GM18526 (cell line): Measurements from ENCODE around the gene WNT8A.

ENCODE experiments used
- POLR2A ChIP-seq: IDR thresholded peaks from 3 replicates; pipeline ENCODE4 v1.6.1; 2011; ENCODE audit not compliant: insufficient read length; ENCODE audit errors: extremely low read depth

The WNT8A gene

GRCh38 chr5:138083702-138084101, at the start of gene WNT8A:
WNT8A (plus strand) TSS chr5:138084033; CDS start chr5:138084128, 95 bp downstream.
- TF ChIP-seq POLR2A = no peak

GRCh38 chr5:138035605-138036537, 48.0 kb upstream of the WNT8A start:
- no peak for TF ChIP-seq POLR2A

- TF ChIP-seq POLR2A = no peak
These were observed 46.6 kb upstream of the WNT8A start for GRCh38 chr5:138037271-138037670.

- no peak for TF ChIP-seq POLR2A
These were observed 45.8 kb upstream of the WNT8A start for GRCh38 chr5:138037907-138038633.

GRCh38 chr5:138038826-138039225, 45.0 kb upstream of the WNT8A start:
- no peak for TF ChIP-seq POLR2A

GRCh38 chr5:138051441-138052296, 32.2 kb upstream of the WNT8A start:
- no peak for TF ChIP-seq POLR2A

- TF ChIP-seq POLR2A = no peak
These were observed 30.3 kb upstream of the WNT8A start for GRCh38 chr5:138053554-138053953.

- TF ChIP-seq POLR2A = no peak
These were observed 29.6 kb upstream of the WNT8A start for GRCh38 chr5:138054206-138054605.

- no peak for TF ChIP-seq POLR2A
These were observed 28.8 kb upstream of the WNT8A start for GRCh38 chr5:138054847-138055558.

- no peak for TF ChIP-seq POLR2A
These were observed 19.3 kb upstream of the WNT8A start for GRCh38 chr5:138064526-138064925.

- TF ChIP-seq POLR2A = no peak
These were observed 18.7 kb upstream of the WNT8A start for GRCh38 chr5:138065102-138065501.

- TF ChIP-seq POLR2A = no peak
These were observed 15.9 kb upstream of the WNT8A start for GRCh38 chr5:138067945-138068344.

- TF ChIP-seq POLR2A = no peak
These were observed 14.9 kb upstream of the WNT8A start for GRCh38 chr5:138068742-138069600.
